SK-N-SH treated with all-trans-retinoic acid at 6 μM for 48 hours (cell line): Measurements from ENCODE around the gene MCM8.

Experiments used
- ARNTL ChIP-seq: fragments of 450-650 bp; formaldehyde crosslinking; IDR thresholded peaks from 2 replicates; pipeline ENCODE4 v1.5.0; 2020; ENCODE audit warnings: low read depth, mild to moderate bottlenecking, moderate library complexity, borderline replicate concordance
- ESRRG ChIP-seq: fragments of 250-450 bp; sonication (Bioruptor Pico); IDR thresholded peaks from 2 replicates; pipeline ENCODE4 v1.6.1; 2021; ENCODE audit warnings: mild to moderate bottlenecking
- GLIS3 ChIP-seq: fragments of 250-450 bp; sonication (Bioruptor Pico); IDR thresholded peaks from 2 replicates; pipeline ENCODE4 v1.5.0; 2020; ENCODE audit warnings: mild to moderate bottlenecking, moderate library complexity
- SNAI2 ChIP-seq: fragments of 250-450 bp; sonication (Bioruptor Pico); IDR thresholded peaks from 2 replicates; pipeline ENCODE4 v1.5.0; 2020; ENCODE audit warnings: mild to moderate bottlenecking, moderate library complexity
- ZC3H10 ChIP-seq: fragments of 250-450 bp; sonication (Bioruptor Pico); IDR thresholded peaks from 2 replicates; pipeline ENCODE4 v1.5.1; 2021; ENCODE audit warnings: mild to moderate bottlenecking, moderate library complexity
- ZFP30 ChIP-seq: fragments of 450-650 bp; formaldehyde crosslinking; IDR thresholded peaks from 2 replicates; pipeline ENCODE4 v1.5.0; 2022; ENCODE audit warnings: mild to moderate bottlenecking, moderate library complexity
- ZNF70 ChIP-seq: fragments of 450-650 bp; formaldehyde crosslinking; IDR thresholded peaks from 2 replicates; pipeline ENCODE4 v1.5.0; 2020; ENCODE audit warnings: mild to moderate bottlenecking, moderate library complexity
- TF ChIP-seq, protein P1 (sequence below): fragments of 250-450 bp; sonication (Bioruptor Pico); IDR thresholded peaks from 2 replicates; pipeline ENCODE4 v1.8.0; 2020; ENCODE audit warnings: mild to moderate bottlenecking, moderate library complexity, borderline replicate concordance

DNA sequence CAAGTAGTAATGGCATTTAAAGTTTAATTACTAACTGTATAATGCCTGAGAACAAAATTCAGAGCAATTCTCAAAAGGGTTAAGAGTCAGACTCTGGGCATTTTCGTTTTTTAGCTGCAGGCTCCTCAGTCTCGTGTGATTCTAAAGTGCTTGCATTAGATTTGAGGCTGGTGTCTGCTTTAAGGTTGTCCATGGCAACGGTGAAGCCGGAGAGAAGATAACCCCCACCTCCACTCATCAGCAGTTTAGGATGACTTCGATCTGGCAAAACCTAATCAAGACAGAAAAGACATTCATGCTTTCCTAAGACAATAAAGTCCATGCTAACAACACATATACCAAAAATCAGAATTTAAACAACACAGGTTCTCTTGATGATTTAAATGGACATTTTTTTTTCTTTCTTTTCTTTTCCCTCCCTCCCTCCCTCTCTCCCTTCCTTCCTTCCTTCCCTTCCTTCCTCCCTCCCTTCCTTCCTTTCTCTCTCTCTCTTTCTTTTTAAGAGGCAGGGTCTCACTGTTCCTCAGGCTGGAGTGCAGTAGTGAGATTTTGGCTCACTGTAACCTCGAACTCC, 11.9 kb upstream of the MCM8 start:
- no peak for TF ChIP-seq ARNTL
- no peak for TF ChIP-seq SNAI2 (CRISPR knock-in tag)
- TF ChIP-seq ZNF70, result no peak
- TF ChIP-seq, protein P1, sequence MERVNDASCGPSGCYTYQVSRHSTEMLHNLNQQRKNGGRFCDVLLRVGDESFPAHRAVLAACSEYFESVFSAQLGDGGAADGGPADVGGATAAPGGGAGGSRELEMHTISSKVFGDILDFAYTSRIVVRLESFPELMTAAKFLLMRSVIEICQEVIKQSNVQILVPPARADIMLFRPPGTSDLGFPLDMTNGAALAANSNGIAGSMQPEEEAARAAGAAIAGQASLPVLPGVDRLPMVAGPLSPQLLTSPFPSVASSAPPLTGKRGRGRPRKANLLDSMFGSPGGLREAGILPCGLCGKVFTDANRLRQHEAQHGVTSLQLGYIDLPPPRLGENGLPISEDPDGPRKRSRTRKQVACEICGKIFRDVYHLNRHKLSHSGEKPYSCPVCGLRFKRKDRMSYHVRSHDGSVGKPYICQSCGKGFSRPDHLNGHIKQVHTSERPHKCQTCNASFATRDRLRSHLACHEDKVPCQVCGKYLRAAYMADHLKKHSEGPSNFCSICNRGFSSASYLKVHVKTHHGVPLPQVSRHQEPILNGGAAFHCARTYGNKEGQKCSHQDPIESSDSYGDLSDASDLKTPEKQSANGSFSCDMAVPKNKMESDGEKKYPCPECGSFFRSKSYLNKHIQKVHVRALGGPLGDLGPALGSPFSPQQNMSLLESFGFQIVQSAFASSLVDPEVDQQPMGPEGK, result no peak
- TF ChIP-seq ZC3H10 (CRISPR knock-in tag), result no peak
- TF ChIP-seq ZFP30 (CRISPR knock-in tag), result no peak
- no peak for TF ChIP-seq ESRRG (CRISPR knock-in tag)
- TF ChIP-seq GLIS3, result no peak
